Measurements from ENCODE around the gene NAT16. TPM values are rescaled to one million over a fixed set of nuclear protein-coding genes. Genes with fewer than 3 reads are reported as not detected.

The NAT16 gene
- total and polyA plus RNA-seq, 2 experiments from 2014 or later: 0.21 to 0.31 TPM

- Mint-ChIP-seq H3K27me3 (ENCODE audit: insufficient read depth, low read depth, poor library complexity) (peaks cover 15% of the 10 kb centered on the region), H3K4me3 (peak overlapping the region; percentile 5; the same call in 1 of the 3 replicates), H3K9me3 (no peaks in the 10 kb centered on the region; the same call in 2 of the 3 replicates), H3K4me1 (peaks cover 26% of the 10 kb centered on the region), H3K27ac (0 out of 2 replicates have a peak overlapping the region, but pooled peaks have one; percentile 34), H3K36me3 (ENCODE audit: low read depth) (no peaks in the 10 kb centered on the region)
- no peaks in the 10 kb centered on the region for H3K36me3 ChIP-seq (ENCODE audit: insufficient read depth)
- no peaks in the 10 kb centered on the region for H3F3A ChIP-seq (replicated peaks; ENCODE audit: low read depth)
- TF ChIP-seq ZNF462 (CRISPR knock-in tag; IDR thresholded peaks at IDR 0.05) (no peak), POLR2AphosphoS5 (IDR thresholded peaks at IDR 0.05; ENCODE audit: low read depth) (no peak), REST (IDR thresholded peaks at IDR 0.05; ENCODE audit: unreplicated experiment) (no peak), STAT1 (IDR thresholded peaks at IDR 0.05; ENCODE audit: unreplicated experiment) (no peak), EZH2phosphoT487 (IDR thresholded peaks at IDR 0.05; ENCODE audit: unreplicated experiment) (no peak), ZNF114 (CRISPR knock-in tag; IDR thresholded peaks at IDR 0.05) (no peak), ETS1 (IDR thresholded peaks at IDR 0.05) (no peak), EZH2 (IDR thresholded peaks at IDR 0.05; ENCODE audit: low read depth, unreplicated experiment) (no peak), JUNB (IDR thresholded peaks at IDR 0.05; ENCODE audit: unreplicated experiment) (no peak)
- ATAC-seq (no peak; the same call in 2 of the 3 replicates), DNase-seq (ENCODE audit: low spot score) (no peak)
- H3K27ac ChIP-seq (ENCODE audit: low read depth): no peak overlapping the region
- no peak overlapping the region for H3K4me3 ChIP-seq
- no peaks in the 10 kb centered on the region for H3K79me2 ChIP-seq (replicated peaks; ENCODE audit: insufficient read depth)
- H4K20me1 ChIP-seq (replicated peaks; ENCODE audit: insufficient read depth): no peaks in the 10 kb centered on the region
- peak overlapping the region; percentile 45; the same call in 1 of the 2 replicates for H3K4me2 ChIP-seq
- H3K27me3 ChIP-seq (ENCODE audit: insufficient read depth): no peaks in the 10 kb centered on the region
- peak overlapping the region; percentile 97 for H2AFZ ChIP-seq
- H3K4me1 ChIP-seq (ENCODE audit: insufficient read depth): peaks cover 15% of the 10 kb centered on the region
- H3K9me2 ChIP-seq (ENCODE audit: insufficient read depth): no peaks in the 10 kb centered on the region
Measured at GRCh38 chr7:101134399-101134980, 45.6 kb downstream of the NAT16 start.
